ENCODE data around the gene GRAP2. TPM values are rescaled to one million over a fixed set of nuclear protein-coding genes. Genes with fewer than 3 reads are reported as not detected.

The GRAP2 gene
- total and polyA plus RNA-seq, 2 donors (not counting 1 experiment from before 2014, with no cell fraction given): 13.5 to 26.4 TPM

DNA sequence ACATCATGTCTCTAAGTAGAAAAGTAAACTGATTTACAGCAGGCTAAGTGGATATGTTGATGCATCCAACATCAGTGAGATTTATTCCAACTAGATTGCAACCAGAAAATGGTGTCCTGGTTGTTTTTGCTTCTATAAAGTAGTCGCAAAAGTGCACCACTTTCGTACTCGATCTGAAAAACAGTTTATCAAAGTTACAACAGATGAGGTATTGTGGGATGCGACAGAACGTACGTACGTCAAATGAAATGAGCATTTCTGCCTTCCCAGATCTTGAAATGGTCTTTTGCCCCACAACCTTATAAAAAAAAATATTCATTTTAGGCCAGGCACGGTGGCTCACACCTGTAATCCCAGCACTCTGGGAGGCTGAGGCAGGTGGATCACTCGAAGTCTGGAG, 13.7 kb downstream of the GRAP2 start:
- no peak for DNase-seq
- no peaks in the 10 kb centered on the region for H3K27me3 Mint-ChIP-seq
- Histone ChIP-seq H3K9ac (ENCODE audit: low read length) (no peak overlapping the region), H3K4me2 (replicated peaks; ENCODE audit: low read depth, low read length, poor library complexity, severe bottlenecking) (peak overlapping the region; percentile 19), H2AFZ (ENCODE audit: insufficient read depth, low read depth, low read length, poor library complexity, severe bottlenecking) (no peak overlapping the region), H3K4me1 (ENCODE audit: control insufficient read depth in 2 of 2, insufficient read depth in 2 of 2, low read length in 2 of 2) (peaks cover 23 to 30% of the 10 kb centered on the region in 2 donors), H3K27me3 (replicated peaks in 1 of 4; ENCODE audit: control extremely low read depth in 1 of 4, control insufficient read depth in 3 of 4, insufficient read depth in 4 of 4, low read length in 3 of 4) (no peaks in the 10 kb centered on the region), H3K9me3 (ENCODE audit: control extremely low read depth in 1 of 3, control insufficient read depth in 2 of 3, insufficient read depth in 1 of 3, low read length in 2 of 3) (no peaks in the 10 kb centered on the region), H3K36me3 (replicated peaks in 1 of 2; ENCODE audit: control extremely low read depth in 1 of 2, control insufficient read depth in 1 of 2, extremely low read depth in 1 of 2, insufficient read depth in 2 of 2, low read length in 1 of 2) (no peaks in the 10 kb centered on the region), H4K20me1 (ENCODE audit: control insufficient read depth, insufficient read depth, low read length, poor library complexity, severe bottlenecking) (peaks cover 6% of the 10 kb centered on the region), H3K27ac (ENCODE audit: low read length in 2 of 2) (peak overlapping the region in 1 of 2 donors; percentile 12), H3K79me2 (ENCODE audit: control insufficient read depth, insufficient read depth, low read length) (peaks cover 88% of the 10 kb centered on the region), H3K4me3 (ENCODE audit: control extremely low read depth in 1 of 5, extremely low read depth in 1 of 5, insufficient read depth in 1 of 5, low read depth in 2 of 5, low read length in 4 of 5) (no peak overlapping the region)
- POLR2A ChIA-PET: no interaction called here
- TF ChIP-seq EZH2 (IDR thresholded peaks at IDR 0.05; ENCODE audit: borderline replicate concordance, insufficient read depth, low read depth, low read length, poor library complexity, severe bottlenecking): no peak
- TF ChIP-seq, protein P1, sequence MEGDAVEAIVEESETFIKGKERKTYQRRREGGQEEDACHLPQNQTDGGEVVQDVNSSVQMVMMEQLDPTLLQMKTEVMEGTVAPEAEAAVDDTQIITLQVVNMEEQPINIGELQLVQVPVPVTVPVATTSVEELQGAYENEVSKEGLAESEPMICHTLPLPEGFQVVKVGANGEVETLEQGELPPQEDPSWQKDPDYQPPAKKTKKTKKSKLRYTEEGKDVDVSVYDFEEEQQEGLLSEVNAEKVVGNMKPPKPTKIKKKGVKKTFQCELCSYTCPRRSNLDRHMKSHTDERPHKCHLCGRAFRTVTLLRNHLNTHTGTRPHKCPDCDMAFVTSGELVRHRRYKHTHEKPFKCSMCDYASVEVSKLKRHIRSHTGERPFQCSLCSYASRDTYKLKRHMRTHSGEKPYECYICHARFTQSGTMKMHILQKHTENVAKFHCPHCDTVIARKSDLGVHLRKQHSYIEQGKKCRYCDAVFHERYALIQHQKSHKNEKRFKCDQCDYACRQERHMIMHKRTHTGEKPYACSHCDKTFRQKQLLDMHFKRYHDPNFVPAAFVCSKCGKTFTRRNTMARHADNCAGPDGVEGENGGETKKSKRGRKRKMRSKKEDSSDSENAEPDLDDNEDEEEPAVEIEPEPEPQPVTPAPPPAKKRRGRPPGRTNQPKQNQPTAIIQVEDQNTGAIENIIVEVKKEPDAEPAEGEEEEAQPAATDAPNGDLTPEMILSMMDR (IDR thresholded peaks at IDR 0.05): no peak
- WGBS (ENCODE audit: insufficient coverage): no CpG with 5 or more reads among the region's 9 CpGs
- intact Hi-C loops (cut with micrococcal nuclease): no loop called here
- H3K9me3 Mint-ChIP-seq (ENCODE audit: insufficient read depth): no peaks in the 10 kb centered on the region
- no peak overlapping the region for H3K27ac Mint-ChIP-seq
- CTCF ChIA-PET: interaction anchor here (0.6 to 1.1 kb wide), 3 partner anchors 18 to 379 kb away, joined by 3 to 4 read pairs (median 3); no protein-coding TSS in a partner anchor
- peaks cover 52% of the 10 kb centered on the region for H3K4me1 Mint-ChIP-seq
- ATAC-seq (ENCODE audit: low read depth): no peak
- H3K4me3 Mint-ChIP-seq: no peak overlapping the region

DNA sequence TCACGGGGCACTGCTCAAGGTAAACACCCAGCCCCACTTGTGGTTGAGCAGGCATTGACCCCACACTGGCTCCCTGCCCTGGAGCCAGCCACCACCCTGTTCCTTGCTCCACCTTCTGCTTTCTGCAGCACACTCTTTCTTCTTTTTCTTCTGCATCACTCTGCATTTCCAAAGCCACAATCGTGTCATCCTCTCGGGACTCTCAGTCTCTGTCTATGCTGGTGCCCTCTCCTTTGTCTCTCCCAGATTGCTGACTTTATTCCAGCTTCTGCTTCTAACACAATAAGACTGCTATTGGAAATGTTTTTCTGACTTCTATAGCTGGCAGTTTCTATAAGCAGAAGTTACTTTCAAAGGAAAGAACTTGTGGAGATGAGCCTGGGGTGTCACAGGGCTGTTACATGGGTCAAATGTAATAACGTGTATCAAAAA, 14.4 kb downstream of the GRAP2 start:
- no peaks in the 10 kb centered on the region for H3K9me3 ChIP-seq (ENCODE audit: control extremely low read depth in 1 of 3, control insufficient read depth in 2 of 3, insufficient read depth in 1 of 3, low read length in 2 of 3)
- ChIA-PET CTCF (interaction anchor here (1.2 kb wide), 1 partner anchor 18 kb away, joined by 3 read pairs; no protein-coding TSS in a partner anchor), POLR2A (interaction anchor here (0.6 kb wide), 1 partner anchor 315 kb away, joined by 3 read pairs; no protein-coding TSS in a partner anchor)
- 32% methylated on average over 3 of the region's 4 CpGs for WGBS (ENCODE audit: insufficient coverage)
- H3K9ac ChIP-seq (ENCODE audit: low read length): no peak overlapping the region
- peaks cover 23 to 26% of the 10 kb centered on the region in 2 donors for H3K4me1 ChIP-seq (ENCODE audit: control insufficient read depth in 2 of 2, insufficient read depth in 2 of 2, low read length in 2 of 2)
- Mint-ChIP-seq H3K4me1 (peaks cover 52% of the 10 kb centered on the region), H3K4me3 (peak overlapping the region; percentile 49), H3K9me3 (ENCODE audit: insufficient read depth) (no peaks in the 10 kb centered on the region), H3K27ac (peak overlapping the region; percentile 37), H3K27me3 (no peaks in the 10 kb centered on the region)
- H3K27me3 ChIP-seq (replicated peaks in 1 of 4; ENCODE audit: control extremely low read depth in 1 of 4, control insufficient read depth in 3 of 4, insufficient read depth in 4 of 4, low read length in 3 of 4): no peaks in the 10 kb centered on the region
- peak overlapping the region; percentile 55 for H3K4me2 ChIP-seq (replicated peaks; ENCODE audit: low read depth, low read length, poor library complexity, severe bottlenecking)
- no peak for DNase-seq
- TF ChIP-seq EZH2 (IDR thresholded peaks at IDR 0.05; ENCODE audit: borderline replicate concordance, insufficient read depth, low read depth, low read length, poor library complexity, severe bottlenecking): no peak
- TF ChIP-seq, protein P1 (IDR thresholded peaks at IDR 0.05): no peak
- no peak overlapping the region for H2AFZ ChIP-seq (ENCODE audit: insufficient read depth, low read depth, low read length, poor library complexity, severe bottlenecking)
- no peaks in the 10 kb centered on the region for H3K36me3 ChIP-seq (replicated peaks in 1 of 2; ENCODE audit: control extremely low read depth in 1 of 2, control insufficient read depth in 1 of 2, extremely low read depth in 1 of 2, insufficient read depth in 2 of 2, low read length in 1 of 2)
- H3K79me2 ChIP-seq (ENCODE audit: control insufficient read depth, insufficient read depth, low read length): peaks cover 88% of the 10 kb centered on the region
- peak overlapping the region in 1 of 2 donors; percentile 22 for H3K27ac ChIP-seq (ENCODE audit: low read length in 2 of 2)
- H3K4me3 ChIP-seq (ENCODE audit: control extremely low read depth in 1 of 5, extremely low read depth in 1 of 5, insufficient read depth in 1 of 5, low read depth in 2 of 5, low read length in 4 of 5): no peak overlapping the region
- no peak for ATAC-seq (ENCODE audit: low read depth)
- peaks cover 6% of the 10 kb centered on the region for H4K20me1 ChIP-seq (ENCODE audit: control insufficient read depth, insufficient read depth, low read length, poor library complexity, severe bottlenecking)
- intact Hi-C loops (cut with micrococcal nuclease): no loop called here
